Hepatocyte (in vitro differentiated cells): ENCODE results near the gene IL2. TPM values are rescaled to one million over a fixed set of nuclear protein-coding genes. Genes with fewer than 3 reads are reported as not detected.

Experiments
- DNase-seq: peaks from one replicate; pipeline ENCODE4 v3.0.0-alpha.2; 2016; ENCODE audit warnings: low spot score
- H2AFZ ChIP-seq: fragments of 200-600 bp; sonication (generic); 2 replicates; pipeline ENCODE4 v1.6.0; 2016; ENCODE audit warnings: antibody characterized with exemption, mild to moderate bottlenecking
- H3K27ac ChIP-seq: fragments of 200-600 bp; sonication (generic); 2 replicates; pipeline ENCODE4 v1.5.1; 2016; ENCODE audit warnings: mild to moderate bottlenecking
- H3K27me3 ChIP-seq: fragments of 200-600 bp; sonication (generic); 2 replicates; pipeline ENCODE4 v1.6.1; 2016
- H3K36me3 ChIP-seq: fragments of 200-600 bp; sonication (generic); replicated peaks from 2 replicates; pipeline ENCODE4 v1.5.1; 2016; ENCODE audit warnings: low read depth; ENCODE audit not compliant: insufficient read depth
- H3K4me1 ChIP-seq: fragments of 200-600 bp; sonication (generic); 2 replicates; pipeline ENCODE4 v1.5.1; 2016; ENCODE audit warnings: mild to moderate bottlenecking, moderate library complexity; ENCODE audit not compliant: insufficient read depth
- H3K4me2 ChIP-seq: fragments of 200-600 bp; sonication (generic); 2 replicates; pipeline ENCODE4 v1.6.0; 2016
- H3K4me3 ChIP-seq: fragments of 200-600 bp; sonication (generic); 2 replicates; pipeline ENCODE4 v1.5.1; 2016; ENCODE audit warnings: mild to moderate bottlenecking
- H3K79me2 ChIP-seq: fragments of 200-600 bp; sonication (generic); 2 replicates; pipeline ENCODE4 v1.6.0; 2017; ENCODE audit warnings: mild to moderate bottlenecking
- H3K9me2 ChIP-seq: fragments of 200-600 bp; sonication (generic); replicated peaks from 2 replicates; pipeline ENCODE4 v1.6.0; 2017; ENCODE audit warnings: mild to moderate bottlenecking; ENCODE audit not compliant: insufficient read depth
- H3K9me3 ChIP-seq: fragments of 200-600 bp; sonication (generic); 2 replicates; pipeline ENCODE4 v1.5.1; 2016; ENCODE audit warnings: low read depth, mild to moderate bottlenecking
- H4K20me1 ChIP-seq: fragments of 200-600 bp; sonication (generic); 2 replicates; pipeline ENCODE4 v1.6.0; 2016; ENCODE audit warnings: mild to moderate bottlenecking; ENCODE audit not compliant: insufficient read depth, poor library complexity, severe bottlenecking
- CTCF ChIP-seq: fragments of 200-600 bp; sonication (generic); IDR thresholded peaks from 2 replicates; pipeline ENCODE4 v1.5.1; 2016; ENCODE audit warnings: antibody characterized with exemption, mild to moderate bottlenecking; ENCODE audit not compliant: poor library complexity
- EZH2 ChIP-seq: fragments of 200-600 bp; sonication (generic); IDR thresholded peaks from 2 replicates; pipeline ENCODE4 v1.6.1; 2016; ENCODE audit warnings: antibody characterized with exemption, mild to moderate bottlenecking, borderline replicate concordance
- EZH2phosphoT487 ChIP-seq: fragments of 200-600 bp; sonication (generic); IDR thresholded peaks from one replicate; pipeline ENCODE4 v1.6.1; 2018; ENCODE audit warnings: antibody characterized with exemption, mild to moderate bottlenecking, low read depth, moderate library complexity; ENCODE audit not compliant: unreplicated experiment, severe bottlenecking
- WGBS: methylation state at CpG from one replicate; pipeline ENCODE4 v1.1.6; 2016; ENCODE audit warnings: low lambda C conversion rate; ENCODE audit errors: missing lambda C conversion rate; 5-methylcytosine and 5-hydroxymethylcytosine counted together
- polyA plus RNA-seq: library from polyadenylated mRNA; unstranded; fragments of >200 nt; fragmentation: Nextera tagmentation; extraction: Ambion mirVana; gene quantifications from 2 replicates; pipeline ENCODE4 v1.2.1, GENCODE V29; 2016
- total RNA-seq: library from RNA; depleted of rRNA; stranded (reverse); fragments of >200 nt; gene quantifications from 2 replicates; pipeline ENCODE4 v1.2.3, GENCODE V29; 2014

IL2 gene
- total and polyA plus RNA-seq, 2 experiments from 2014 or later: not detected

- no peaks in the 10 kb centered on the region for H3K9me2 ChIP-seq
- 84% methylated on average over 1 of the region's 1 CpG for WGBS
- no peaks in the 10 kb centered on the region for H3K9me3 ChIP-seq
- no peak for TF ChIP-seq EZH2phosphoT487
- no peak for TF ChIP-seq CTCF
- no peak for TF ChIP-seq EZH2
- no peaks in the 10 kb centered on the region for H3K36me3 ChIP-seq
- no peaks in the 10 kb centered on the region for H3K4me1 ChIP-seq
- H3K27ac ChIP-seq: no peak overlapping the region
- H3K79me2 ChIP-seq: no peaks in the 10 kb centered on the region
- DNase-seq: no peak
- no peak overlapping the region for H2AFZ ChIP-seq
- no peak overlapping the region for H3K4me3 ChIP-seq
- no peaks in the 10 kb centered on the region for H3K27me3 ChIP-seq
- no peaks in the 10 kb centered on the region for H4K20me1 ChIP-seq
- H3K4me2 ChIP-seq: no peak overlapping the region
These were observed 12.9 kb upstream of the IL2 start for GRCh38 chr4:122469457-122469856.

- TF ChIP-seq EZH2: no peak
- TF ChIP-seq CTCF: no peak
- TF ChIP-seq EZH2phosphoT487: no peak
- Histone ChIP-seq H3K4me3 (no peak overlapping the region), H4K20me1 (no peaks in the 10 kb centered on the region), H3K4me1 (no peaks in the 10 kb centered on the region), H3K9me3 (no peaks in the 10 kb centered on the region), H3K4me2 (peak overlapping the region; percentile 31), H3K27me3 (no peaks in the 10 kb centered on the region), H3K27ac (no peak overlapping the region), H3K9me2 (no peaks in the 10 kb centered on the region), H3K36me3 (no peaks in the 10 kb centered on the region), H3K79me2 (no peaks in the 10 kb centered on the region), H2AFZ (no peak overlapping the region)
- WGBS: 53% methylated on average over 5 of the region's 5 CpGs
- peak; percentile 5 for DNase-seq
These were observed 2.1 kb upstream of the IL2 start for GRCh38 chr4:122458625-122459024.

- no peak overlapping the region for H2AFZ ChIP-seq
- H3K36me3 ChIP-seq: no peaks in the 10 kb centered on the region
- no peaks in the 10 kb centered on the region for H3K9me3 ChIP-seq
- no peak overlapping the region for H3K4me2 ChIP-seq
- H4K20me1 ChIP-seq: no peaks in the 10 kb centered on the region
- no peaks in the 10 kb centered on the region for H3K79me2 ChIP-seq
- no peaks in the 10 kb centered on the region for H3K4me1 ChIP-seq
- TF ChIP-seq EZH2 (no peak), CTCF (no peak), EZH2phosphoT487 (no peak)
- H3K27me3 ChIP-seq: no peaks in the 10 kb centered on the region
- WGBS: 67% methylated on average over 1 of the region's 1 CpG
- no peak overlapping the region for H3K27ac ChIP-seq
- no peaks in the 10 kb centered on the region for H3K9me2 ChIP-seq
- H3K4me3 ChIP-seq: no peak overlapping the region
- no peak for DNase-seq
These were observed 3.0 kb downstream of the IL2 start for GRCh38 chr4:122453384-122453995.

- H3K4me3 ChIP-seq: no peak overlapping the region
- H2AFZ ChIP-seq: no peak overlapping the region
- H3K27ac ChIP-seq: no peak overlapping the region
- no peaks in the 10 kb centered on the region for H3K4me1 ChIP-seq
- no peaks in the 10 kb centered on the region for H3K27me3 ChIP-seq
- no peaks in the 10 kb centered on the region for H3K79me2 ChIP-seq
- H3K4me2 ChIP-seq: no peak overlapping the region
- H3K36me3 ChIP-seq: no peaks in the 10 kb centered on the region
- no peaks in the 10 kb centered on the region for H3K9me2 ChIP-seq
- peak; percentile 11 for DNase-seq
- H4K20me1 ChIP-seq: no peaks in the 10 kb centered on the region
- TF ChIP-seq EZH2 (no peak), CTCF (peak; percentile 17), EZH2phosphoT487 (no peak)
- no peaks in the 10 kb centered on the region for H3K9me3 ChIP-seq
These were observed 5.7 kb downstream of the IL2 start for GRCh38 chr4:122450847-122451246.
